Retinal pigment epithelial cell (primary cell): ENCODE measurements around the gene IGFBPL1.

Experiments
- DNase-seq: peaks from one replicate; pipeline ENCODE4 v3.0.0-alpha.2; 2010; ENCODE audit warnings: low read depth
- H3K4me3 ChIP-seq: 2 replicates; pipeline ENCODE4 v1.5.1; 2011; ENCODE audit warnings: mild to moderate bottlenecking, low read length, control low read depth, moderate library complexity
- TF ChIP-seq, protein P1 (sequence below): conservative IDR thresholded peaks from 2 replicates; pipeline ENCODE4 v1.5.1; 2011; ENCODE audit warnings: low read depth, low read length, control low read depth, inconsistent platforms

The IGFBPL1 gene

GRCh38 chr9:38432922-38433510 lies 8.8 kb upstream of the IGFBPL1 start:
- H3K4me3 ChIP-seq: no peak overlapping the region
- TF ChIP-seq, protein P1, sequence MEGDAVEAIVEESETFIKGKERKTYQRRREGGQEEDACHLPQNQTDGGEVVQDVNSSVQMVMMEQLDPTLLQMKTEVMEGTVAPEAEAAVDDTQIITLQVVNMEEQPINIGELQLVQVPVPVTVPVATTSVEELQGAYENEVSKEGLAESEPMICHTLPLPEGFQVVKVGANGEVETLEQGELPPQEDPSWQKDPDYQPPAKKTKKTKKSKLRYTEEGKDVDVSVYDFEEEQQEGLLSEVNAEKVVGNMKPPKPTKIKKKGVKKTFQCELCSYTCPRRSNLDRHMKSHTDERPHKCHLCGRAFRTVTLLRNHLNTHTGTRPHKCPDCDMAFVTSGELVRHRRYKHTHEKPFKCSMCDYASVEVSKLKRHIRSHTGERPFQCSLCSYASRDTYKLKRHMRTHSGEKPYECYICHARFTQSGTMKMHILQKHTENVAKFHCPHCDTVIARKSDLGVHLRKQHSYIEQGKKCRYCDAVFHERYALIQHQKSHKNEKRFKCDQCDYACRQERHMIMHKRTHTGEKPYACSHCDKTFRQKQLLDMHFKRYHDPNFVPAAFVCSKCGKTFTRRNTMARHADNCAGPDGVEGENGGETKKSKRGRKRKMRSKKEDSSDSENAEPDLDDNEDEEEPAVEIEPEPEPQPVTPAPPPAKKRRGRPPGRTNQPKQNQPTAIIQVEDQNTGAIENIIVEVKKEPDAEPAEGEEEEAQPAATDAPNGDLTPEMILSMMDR: peak; percentile 59
- DNase-seq: no peak

GRCh38 chr9:38431116-38431515 lies 6.9 kb upstream of the IGFBPL1 start:
- TF ChIP-seq, protein P1: no peak
- DNase-seq: no peak

DNA sequence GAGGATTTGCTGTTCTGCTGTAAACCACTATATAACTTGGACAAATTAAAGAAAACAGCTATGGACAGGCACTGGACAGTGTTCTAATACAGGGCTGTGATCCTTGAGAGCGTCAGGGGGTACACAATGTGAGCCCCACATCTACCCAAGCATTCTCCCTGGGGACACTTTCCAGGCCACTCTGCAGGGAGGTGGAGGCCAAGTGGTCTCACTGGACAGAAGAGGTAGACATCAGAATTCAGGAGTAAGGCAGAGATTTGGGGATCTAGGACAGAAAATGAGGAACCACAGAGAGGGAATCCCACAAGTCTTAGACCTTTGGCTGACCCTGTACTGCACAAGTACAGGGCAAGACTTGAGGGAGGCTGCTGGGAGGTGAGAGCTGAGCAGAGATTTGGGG lies 3.8 kb upstream of the IGFBPL1 start:
- no peak for DNase-seq
- TF ChIP-seq, protein P1: no peak

More at GRCh38 chr9:38431116-38431515, 6.9 kb upstream of the IGFBPL1 start:
- no peak overlapping the region for H3K4me3 ChIP-seq

GRCh38 chr9:38424918-38425317 lies 664 bp upstream of the IGFBPL1 start:
- no peak for DNase-seq
- H3K4me3 ChIP-seq: no peak overlapping the region
- TF ChIP-seq, protein P1: no peak

More for the DNA sequence above, 3.8 kb upstream of the IGFBPL1 start:
- H3K4me3 ChIP-seq: no peak overlapping the region

- H3K4me3 ChIP-seq: peak overlapping the region; percentile 11
Observed at GRCh38 chr9:38423273-38423972, 831 bp downstream of the IGFBPL1 start.

DNA sequence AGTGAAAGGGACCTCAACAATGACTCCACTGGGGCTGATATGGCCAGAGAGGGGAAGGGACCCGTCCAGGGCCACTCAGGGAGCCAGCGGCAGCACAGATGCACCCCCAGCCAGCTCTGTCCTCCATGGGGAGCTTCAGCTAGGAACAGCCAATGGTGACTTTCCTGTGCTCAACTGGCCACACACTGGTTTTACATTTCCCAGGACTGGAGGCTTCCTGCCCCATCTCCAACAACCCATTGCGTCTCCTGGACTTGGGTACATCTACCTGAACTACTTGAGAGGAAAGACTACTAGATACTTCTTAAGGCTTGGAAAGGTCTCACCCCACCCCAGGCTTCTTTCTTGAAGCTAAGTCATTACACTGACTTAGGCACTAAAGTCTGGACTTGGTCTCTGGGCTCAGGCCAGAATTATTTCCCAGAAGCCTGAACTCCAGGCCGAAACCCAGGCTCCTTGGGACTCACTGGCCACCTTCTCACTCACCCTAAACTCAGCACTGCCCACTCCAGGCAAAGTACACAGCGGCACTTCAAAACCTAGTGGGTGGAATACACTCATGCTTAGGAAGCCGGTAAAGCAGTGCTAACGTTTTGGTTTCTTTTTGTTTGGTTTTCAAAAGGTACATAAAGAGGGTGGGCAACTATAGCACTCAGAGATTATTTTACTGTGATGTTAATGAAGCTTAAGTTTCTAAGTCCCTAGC lies 1.5 kb downstream of the IGFBPL1 start:
- H3K4me3 ChIP-seq: no peak overlapping the region
- TF ChIP-seq, protein P1: no peak
- DNase-seq: no peak

More at GRCh38 chr9:38423273-38423972, 831 bp downstream of the IGFBPL1 start:
- TF ChIP-seq, protein P1: no peak
- DNase-seq: no peak
